DMS53 treated with DMSO at 0.1 percent for 48 hours (cell line): Measurements from ENCODE around the gene FGD5.
"Not testable (repeated sequence)": the region's sequence is repeated elsewhere in the genome, so short reads cannot be mapped to it uniquely, and the experiment has no call there.

Experiments used
- DNase-seq: peaks from one replicate; lab custom pipeline; 2025; ENCODE audit not compliant: unreplicated experiment; lab: John Stamatoyannopoulos, UW

Gene FGD5

DNA sequence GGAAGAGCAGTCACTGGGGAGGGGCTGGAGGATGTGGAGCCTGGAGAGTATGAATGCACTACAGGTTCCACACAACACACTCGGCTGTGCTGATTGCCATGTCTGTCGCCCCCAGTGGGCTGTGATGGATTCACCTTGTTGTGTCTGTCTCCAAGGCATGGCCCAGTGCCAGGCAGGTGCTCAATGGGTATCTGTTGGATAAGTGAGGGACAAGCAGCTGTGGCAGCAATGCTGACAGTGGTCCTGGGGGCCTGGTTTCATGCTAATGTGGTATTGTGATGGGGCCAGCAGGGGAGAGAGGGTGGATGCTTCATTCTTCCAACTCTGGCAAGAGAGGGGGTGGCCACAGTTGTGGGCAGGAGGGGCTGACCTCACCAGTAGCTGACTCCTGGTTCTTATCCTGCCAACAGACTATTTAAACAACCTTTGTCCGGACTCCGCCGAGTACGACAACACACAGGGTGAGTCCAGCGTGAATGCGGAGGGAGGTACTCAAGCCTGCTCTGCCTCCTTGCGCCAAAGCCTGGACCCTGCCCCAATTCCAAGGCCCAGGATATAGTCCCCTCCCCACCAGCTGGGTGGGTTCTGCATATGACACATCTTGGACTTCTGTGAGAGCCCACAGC is 81.3 kb downstream of the FGD5 start:
- no peak for DNase-seq

DNA sequence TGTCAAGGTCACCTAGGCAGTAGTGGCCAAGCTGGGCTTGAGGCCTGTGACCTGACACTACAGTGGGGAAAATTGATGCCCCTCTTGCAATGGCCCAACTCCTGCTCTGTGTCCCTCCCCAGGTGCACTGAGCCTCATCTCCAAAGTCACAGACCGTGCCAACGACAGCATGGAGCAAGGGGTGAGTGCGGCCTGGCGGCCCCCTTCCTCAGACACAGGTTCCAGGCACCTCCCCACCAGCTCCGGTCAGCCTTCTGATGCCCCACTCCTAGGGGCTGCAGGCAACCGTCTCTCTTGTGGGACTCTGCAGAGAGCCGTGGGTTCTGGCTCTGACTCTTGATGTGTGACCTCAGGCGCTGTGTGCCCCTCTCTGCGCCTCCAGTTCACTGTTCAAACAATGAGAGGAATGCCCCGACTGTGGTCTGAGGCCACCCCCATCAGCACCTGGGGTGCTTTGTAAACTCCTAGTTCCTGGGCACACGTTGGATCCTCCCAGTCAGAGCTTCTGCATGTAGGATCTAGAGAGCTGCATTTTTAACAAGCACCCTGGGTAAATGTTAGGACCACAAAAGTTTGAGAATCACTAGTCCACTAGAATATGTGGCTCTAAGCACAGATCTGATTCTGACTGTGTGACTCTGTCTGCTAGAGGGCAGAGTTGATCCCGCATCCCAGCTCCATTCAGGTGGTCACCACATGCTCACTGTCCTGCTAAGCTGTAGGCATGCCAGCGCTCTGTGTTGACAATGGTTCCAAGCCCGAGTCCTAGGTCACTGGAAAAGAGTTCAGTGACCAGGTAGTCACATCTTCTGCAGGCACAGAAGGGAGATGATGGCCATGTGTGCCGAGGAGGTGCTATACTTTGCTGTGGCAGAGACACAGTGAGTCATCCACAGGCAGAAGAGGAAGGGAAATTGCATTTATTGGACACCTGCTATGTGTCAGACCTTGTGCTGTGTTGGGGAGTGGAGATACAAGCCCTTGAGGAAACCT is 82.4 kb downstream of the FGD5 start:
- DNase-seq, result no peak

DNA sequence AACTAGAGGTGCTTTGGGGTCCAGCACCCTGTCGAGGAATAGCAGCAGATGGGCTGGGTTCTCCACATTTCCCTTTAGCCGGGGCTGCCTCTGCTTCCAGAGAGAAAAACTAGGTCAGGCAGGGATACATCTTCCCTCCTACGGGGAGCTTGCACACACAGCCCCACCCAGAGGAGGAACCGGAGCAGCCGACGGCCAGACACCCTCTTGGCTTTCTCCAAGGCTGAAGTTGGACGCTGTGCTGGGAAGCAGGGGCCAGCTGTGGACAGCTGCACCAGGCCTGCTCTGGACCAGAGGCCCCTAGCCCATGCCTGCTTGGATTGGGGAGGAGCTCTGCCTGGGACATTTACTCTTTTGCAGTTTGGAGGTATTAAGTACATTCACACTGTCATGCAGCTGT is 84.0 kb downstream of the FGD5 start:
- DNase-seq, result no peak

DNA sequence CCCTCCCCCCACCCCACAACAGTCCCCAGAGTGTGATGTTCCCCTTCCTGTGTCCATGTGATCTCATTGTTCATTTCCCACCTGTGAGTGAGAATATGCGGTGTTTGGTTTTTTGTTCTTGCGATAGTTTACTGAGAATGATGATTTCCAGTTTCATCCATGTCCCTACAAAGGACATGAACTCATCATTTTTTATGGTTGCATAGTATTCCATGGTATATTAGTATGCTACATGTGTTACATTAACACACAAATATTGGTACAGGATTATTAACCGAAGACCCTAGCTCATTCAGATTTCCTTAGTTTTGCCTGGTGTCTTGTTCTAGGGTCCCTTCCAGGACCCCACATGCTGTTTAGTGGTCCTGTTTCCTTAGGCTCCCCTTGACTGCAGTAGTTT is 84.7 kb downstream of the FGD5 start:
- DNase-seq, result not testable (repeated sequence)

DNA sequence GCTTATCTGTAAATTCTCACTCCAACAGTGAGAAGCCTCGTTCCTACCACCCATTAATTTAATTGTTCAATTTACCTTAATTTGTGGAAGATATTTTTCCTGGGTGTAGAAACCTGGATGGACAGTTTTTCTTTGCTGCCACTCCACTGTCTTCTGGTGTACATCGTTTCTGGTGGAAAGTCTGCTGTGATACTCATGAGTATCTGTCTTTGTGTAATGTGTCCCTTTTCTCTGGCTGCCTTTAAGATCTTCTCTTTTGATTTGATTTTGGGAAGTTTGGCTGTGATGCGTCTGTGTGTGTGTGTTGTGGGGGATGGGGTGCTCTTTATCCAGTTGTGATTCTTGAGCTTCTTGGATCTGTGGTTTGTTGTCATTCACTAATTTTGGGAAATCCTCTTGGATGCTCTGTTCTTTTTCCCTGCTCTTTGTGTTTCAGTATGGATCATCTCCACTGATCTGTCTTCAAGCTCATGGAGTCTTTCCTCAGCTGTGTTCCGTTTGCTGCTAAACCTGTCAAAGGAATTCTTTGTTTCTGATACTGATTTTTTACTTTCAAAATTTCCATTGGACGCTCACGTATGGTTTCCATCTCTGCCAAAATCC is 86.4 kb downstream of the FGD5 start:
- DNase-seq, result no peak

DNA sequence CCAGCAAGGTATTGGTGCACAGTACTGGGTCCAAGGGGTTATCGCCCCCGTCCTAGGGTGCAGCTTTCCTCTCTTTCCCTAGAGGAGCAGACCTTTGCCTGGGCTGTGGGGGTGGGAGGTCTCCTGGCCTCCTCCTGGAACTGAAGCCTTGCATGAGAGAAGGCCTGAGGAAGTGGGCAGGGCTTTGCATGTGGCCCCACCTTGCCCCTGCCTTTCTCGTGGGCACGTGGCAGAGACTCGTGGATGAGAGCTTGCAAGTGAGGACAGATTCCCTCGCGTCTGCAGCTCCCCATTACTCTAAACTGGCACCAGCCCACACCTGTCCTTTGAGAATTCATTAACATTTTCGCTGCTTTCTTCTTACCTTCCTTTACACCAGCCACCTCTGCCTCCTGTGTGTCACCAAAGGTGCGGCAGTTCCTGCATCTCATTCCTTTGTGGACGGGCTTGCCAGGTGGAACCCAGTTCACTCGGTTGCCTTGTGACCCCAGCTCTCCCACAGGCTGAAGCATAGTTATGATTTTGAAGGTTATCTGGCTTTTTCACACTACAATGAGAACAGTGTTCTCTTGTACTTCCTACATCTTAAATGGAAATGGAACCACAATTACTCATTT is 87.7 kb downstream of the FGD5 start:
- no peak for DNase-seq

DNA sequence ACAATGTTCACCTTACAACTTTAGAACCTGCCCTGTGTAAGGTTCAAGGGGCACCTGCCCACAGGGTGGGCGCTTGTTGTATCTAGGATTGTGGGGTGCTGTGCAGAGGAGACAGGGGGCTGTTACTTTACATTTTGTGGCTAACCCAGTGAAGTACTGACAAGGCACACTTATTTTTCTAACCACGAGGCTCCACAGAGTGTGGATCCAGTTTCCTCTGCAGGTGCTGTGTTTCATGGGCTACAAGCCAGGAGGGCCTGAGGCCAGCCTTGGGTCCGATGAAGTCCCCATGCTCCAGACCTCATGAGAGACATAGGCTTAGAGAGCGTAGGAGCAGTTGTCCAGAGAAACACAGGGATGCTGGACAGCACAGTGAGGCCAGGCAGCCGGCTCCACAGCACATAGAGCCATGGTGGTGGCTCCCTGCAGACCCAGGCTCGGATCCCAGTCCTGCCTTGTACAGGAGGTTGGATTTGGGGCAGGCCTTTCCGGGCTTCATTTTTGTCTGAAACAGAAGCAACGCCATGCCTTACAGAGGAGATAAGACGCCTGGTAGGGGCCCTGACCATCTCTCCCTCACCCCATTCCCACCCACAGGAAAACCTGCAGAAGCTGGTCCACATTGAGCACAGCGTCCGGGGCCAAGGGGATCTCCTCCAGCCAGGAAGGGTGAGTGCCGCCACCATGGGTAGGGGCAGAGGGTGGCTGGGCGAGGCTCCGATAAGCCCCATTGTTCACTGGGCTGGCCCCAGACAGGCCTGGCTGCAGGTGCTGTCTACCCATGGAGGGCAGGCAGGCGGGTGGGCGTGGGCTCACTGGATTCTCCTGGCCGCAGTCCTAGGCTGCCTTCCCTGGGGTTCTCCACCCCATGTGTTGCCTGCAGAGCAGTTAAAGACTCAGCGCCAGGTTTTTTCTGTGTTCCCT is 88.5 kb downstream of the FGD5 start:
- DNase-seq, result no peak

DNA sequence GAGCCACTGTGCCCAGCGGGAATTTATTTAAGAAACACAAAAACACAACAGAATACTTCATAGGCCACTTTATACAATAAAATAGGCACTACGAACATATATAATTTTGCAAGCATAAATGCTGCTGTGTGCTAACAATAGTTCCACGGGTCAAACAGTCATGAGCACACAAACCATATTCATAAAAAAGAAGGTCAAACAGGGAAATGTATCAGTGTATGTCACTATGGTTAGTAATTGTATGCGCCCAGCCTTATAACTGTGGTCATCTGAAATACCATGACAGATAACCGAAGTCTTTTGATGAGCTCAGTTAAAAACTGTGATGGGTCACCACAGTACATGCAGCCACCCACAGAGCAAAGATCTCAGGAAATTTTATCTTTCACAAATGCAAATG is 90.5 kb downstream of the FGD5 start:
- DNase-seq, result no peak

DNA sequence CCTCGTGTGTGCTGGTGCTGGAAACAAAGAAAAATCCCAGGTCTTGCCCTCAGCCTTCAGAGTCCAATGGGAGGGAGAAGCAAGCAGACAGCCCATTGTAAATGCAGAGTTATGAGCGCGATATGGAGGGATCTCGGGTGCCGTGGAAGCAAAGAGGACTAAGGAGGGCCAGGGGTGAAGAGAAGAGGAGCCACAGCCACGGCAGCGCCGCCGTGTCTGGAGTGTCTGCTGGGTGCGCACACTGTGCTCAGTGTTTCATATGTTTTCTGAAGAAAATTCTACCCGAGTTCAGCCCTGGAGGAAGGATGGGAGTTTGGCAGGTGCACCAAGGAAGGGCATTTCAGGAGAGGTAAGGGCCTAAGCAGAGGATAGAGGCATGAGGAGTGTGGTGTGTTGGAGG is 92.9 kb downstream of the FGD5 start:
- no peak for DNase-seq

DNA sequence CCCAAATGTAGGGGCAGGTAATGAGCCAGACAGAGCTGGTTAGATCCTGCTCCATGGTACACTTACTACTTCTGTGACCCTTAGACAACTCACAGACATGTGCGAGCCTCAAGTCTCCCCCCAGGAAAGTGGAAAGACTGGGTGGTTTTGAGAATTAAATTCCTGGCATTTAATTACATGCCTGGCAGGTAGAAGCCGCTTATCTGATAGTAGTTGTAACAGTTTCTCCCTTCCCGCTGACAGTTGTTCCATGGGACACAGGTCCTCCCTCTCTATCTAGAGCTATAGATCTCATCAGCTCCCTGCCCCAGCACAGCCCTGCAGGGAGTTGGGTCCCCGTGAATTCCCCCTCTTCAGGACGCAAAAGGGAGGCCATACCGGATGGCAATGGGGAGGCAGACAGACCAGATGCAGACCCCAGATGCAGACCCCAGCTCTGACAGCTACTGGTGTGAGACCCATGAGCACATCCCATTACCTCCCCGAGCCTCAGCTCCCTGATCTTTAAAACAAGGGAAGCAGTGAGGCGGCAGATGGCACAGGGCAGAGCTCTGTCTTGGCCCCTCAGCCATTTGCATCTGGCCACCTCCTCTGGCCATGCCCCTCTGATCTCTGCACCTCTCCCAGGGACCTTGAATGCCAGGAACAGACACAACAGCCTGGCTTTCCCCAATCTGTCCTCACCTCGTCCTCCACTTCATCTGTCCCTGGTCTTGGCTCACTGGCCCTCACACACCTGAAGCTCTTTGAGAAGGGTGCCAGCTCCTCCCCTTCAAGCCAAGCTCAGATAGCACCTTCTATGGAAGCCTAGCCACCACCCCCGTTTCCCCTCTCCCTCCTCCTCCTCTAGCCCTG is 94.5 kb downstream of the FGD5 start:
- no peak for DNase-seq

DNA sequence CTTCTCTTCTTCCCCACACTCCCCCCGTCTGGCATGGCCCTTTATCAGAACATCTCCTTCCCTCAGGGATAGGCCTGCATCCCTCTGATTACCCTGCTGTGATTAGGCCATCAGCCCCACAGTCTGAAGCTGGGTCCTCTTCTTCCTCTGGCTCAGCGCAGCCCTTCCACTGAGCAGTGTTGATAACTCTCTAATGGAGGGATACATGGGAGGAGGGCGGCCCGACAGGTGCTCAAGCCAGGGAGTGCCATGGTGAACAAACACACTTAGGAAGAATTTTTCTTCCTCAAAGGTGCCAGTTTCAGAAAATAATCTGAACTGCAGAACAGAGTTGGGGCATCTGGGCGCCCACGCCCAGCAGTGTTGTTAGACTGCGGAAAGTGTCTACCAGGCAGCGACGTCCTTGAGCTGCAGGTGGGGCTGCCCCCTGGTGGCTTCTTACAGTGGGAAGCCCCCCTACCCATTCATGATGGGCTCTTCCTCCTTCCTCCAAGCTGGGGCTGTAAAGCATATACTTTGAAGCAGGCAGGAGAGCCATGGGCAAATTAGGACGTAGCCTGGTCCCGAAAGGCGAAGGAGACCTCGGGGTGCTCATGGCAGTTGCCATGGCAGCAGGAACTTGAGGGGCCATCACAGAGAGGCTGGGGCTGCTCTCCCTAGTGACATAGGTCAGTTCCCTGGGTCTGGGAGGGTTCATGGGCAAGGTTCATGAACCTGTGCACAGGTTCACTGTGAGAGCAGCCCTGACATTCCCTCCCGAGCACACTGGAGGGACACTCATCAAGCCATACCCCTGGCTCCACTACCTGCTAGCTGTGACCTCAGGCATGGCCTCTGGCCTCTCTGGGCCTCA is 95.4 kb downstream of the FGD5 start:
- no peak for DNase-seq

DNA sequence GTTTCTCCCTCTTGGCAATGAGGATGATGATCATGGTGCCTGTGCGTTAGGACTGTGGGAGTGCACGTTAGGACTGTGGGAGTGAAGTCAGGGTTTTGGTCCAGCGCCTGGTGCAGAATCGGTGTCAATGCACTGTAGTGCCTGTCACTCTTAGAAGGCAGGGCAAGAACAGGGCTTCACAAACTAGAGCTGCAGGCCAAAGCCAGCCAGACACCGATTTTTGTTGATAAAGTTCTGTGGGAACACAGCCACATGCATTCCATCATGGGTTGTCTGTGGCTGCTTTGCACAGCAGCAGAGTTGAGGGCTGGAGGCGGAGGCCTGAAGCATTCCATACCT is 96.0 kb downstream of the FGD5 start:
- DNase-seq, result no peak

DNA sequence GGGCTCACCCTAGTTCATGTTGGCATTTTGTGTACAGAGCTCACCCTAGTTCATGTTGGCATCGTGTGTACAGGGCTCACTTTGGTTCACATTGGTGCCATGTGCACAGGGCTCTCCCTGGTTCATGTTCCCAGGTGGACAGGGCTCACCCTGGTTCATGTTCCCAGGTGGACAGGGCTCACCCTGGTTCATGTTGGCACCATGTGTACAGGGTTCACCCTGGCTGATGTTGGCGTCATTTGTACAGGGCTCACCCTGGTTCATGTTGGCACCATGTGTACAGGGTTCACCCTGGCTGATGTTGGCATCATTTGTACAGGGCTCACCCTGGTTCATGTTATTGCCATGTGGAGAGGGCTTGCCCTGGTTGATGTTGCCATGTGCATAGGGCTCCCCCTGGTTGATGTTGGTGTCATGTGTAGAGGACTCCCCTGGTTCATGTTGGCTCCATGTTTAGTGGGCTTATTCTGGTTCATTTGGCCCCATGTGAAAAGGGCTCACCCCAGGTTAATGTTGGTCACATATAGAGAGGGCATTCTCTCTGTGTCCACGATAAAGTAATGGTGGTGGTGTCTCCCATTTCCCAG is 97.0 kb downstream of the FGD5 start:
- no peak for DNase-seq

DNA sequence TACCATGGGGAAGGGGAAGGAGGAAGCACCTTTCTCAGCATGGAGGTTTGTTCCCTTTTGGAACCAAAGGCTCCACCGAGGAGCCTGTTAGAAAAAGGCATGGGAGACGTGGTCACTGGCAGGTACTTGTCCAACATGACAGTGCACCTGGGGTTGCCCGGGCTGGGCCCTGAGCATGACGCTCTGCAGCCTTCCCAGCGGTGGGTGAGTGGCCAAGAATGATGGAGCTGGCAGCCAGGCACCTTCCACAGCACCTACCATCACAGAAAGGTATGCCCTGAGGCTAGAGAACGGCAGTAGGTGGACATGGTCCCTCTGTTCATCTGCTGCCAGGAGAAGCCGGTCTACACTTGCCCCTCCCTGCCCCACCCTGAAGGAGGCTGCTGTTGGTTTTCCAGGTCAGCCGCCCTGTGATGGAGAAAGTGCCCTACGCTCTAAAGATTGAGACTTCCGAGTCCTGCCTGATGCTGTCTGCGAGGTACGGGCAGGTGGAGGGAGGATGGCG is 99.6 kb downstream of the FGD5 start:
- DNase-seq, result no peak

DNA sequence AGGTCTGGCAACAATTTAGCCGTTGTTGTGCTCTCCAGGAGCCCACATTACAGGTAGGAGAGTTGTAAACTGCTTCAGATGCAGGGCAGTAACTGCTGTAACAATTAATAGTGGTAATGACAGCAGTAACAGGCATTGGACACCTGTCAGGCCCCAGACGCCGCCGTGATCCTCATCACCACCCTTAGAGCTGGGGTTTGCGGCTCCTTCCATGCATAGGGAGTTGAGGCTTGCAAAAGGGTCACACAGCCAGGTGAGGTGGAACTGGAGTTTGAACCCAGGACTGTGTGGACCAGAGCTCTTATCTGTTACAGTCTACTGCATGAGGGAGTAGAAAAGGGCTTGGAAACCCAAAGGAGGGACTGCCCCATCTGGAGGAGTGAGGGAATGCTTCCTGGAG is 101.8 kb downstream of the FGD5 start:
- DNase-seq, result no peak

DNA sequence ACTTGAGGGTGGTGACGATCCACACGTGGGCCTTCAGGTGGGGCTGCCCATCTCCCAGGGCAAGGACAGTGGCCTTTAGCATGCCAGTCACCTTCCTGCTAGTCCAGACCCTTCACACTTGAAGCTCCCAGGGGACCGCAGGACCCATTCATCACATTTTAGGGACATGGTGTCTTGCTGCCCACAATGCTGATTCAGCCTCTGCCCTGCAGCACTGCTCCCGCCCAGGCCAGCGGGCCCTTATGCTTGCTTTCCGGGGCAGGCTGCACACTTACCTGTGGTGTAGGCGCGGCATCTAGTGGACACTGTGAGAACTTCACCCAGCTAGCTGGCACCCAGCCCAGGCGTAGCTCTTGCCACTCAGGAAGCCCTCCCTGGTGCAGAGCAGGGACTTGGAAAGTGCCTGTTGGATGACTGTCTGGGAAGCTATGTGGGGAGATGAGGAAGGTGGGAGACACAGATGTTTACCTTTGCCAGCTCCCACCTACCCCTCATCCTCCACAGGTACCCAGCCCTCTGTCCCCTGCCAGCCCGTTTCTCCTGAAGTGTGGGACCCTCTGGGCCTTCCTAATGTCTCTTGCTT is 102.4 kb downstream of the FGD5 start:
- peak; percentile 9 for DNase-seq

DNA sequence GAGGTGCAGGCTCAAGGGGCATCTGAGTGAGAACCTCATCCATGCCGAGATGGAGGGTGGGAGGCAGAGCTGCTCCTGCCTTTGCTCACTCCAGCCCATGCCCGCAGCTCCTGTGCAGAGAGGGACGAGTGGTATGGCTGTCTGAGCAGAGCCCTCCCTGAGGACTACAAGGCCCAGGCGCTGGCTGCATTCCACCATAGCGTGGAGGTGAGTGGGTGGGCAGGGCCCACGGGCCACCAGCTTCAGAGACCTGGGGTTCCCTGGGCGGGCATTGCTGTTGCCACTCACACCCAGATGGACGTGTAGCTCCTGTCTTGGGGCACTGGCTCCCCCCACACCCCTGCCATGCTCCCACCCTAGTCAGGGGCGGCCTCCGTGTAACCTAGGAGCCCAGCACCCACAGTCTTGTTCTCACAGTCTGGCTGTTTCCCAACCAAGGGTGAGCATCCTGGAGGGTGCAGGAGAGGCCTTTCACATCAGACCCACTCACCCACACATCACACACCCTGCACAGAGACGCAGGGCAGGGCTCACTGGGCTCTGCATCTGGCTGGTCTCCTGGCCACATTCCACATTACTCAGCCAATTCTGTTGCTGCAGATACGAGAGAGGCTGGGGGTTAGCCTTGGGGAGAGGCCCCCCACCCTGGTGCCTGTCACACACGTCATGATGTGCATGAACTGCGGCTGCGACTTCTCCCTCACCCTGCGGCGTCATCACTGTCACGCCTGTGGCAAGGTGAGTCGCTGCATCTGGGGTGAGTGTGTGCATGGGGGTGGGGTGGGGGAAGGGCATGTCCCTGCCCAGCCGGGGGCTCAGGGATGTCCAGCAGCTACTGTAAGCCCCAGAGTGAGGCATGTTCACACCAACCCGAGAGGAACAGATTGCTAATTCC is 103.3 kb downstream of the FGD5 start:
- no peak for DNase-seq
